GM21717 (cell line): ENCODE data around the gene ZNF22.
"Not testable (repeated sequence)": the region's sequence is repeated elsewhere in the genome, so short reads cannot be mapped to it uniquely, and the experiment has no call there.

Experiments used
- ATAC-seq: cut with Tn5 transposase; IDR thresholded peaks from one replicate; pipeline ENCODE4 v1.9.1; 2021; ENCODE audit warnings: mild to moderate bottlenecking, moderate library complexity; ENCODE audit not compliant: unreplicated experiment

ZNF22 gene

GRCh38 chr10:45006276-45007030 is 5.7 kb downstream of the ZNF22 start:
- no peak for ATAC-seq

- ATAC-seq = no peak
Observed at GRCh38 chr10:45008524-45009161, 7.9 kb downstream of the ZNF22 start.

GRCh38 chr10:45014557-45014956 is 13.8 kb downstream of the ZNF22 start:
- ATAC-seq = not testable (repeated sequence)

GRCh38 chr10:45015590-45015989 is 14.9 kb downstream of the ZNF22 start:
- ATAC-seq = no peak

GRCh38 chr10:45023426-45023825 is 22.7 kb downstream of the ZNF22 start:
- no peak for ATAC-seq

GRCh38 chr10:45034301-45034700 is 33.6 kb downstream of the ZNF22 start:
- no peak for ATAC-seq

- ATAC-seq = no peak
Observed at GRCh38 chr10:45035673-45036072, 35.0 kb downstream of the ZNF22 start.

- ATAC-seq = no peak
Observed at GRCh38 chr10:45040921-45041542, 40.3 kb downstream of the ZNF22 start.

- no peak for ATAC-seq
Observed at GRCh38 chr10:45044290-45044689, 43.6 kb downstream of the ZNF22 start.

- ATAC-seq = no peak
Observed at GRCh38 chr10:45050551-45051235, 50.0 kb downstream of the ZNF22 start.

GRCh38 chr10:45052700-45053099 is 52.0 kb downstream of the ZNF22 start:
- no peak for ATAC-seq

- no peak for ATAC-seq
Observed at GRCh38 chr10:45053569-45054100, 52.9 kb downstream of the ZNF22 start.
